B cell (primary cell): ENCODE data around the gene SESTD1.

Experiments used
- CTCF ChIP-seq: fragments of 200-600 bp; IDR thresholded peaks from one replicate; pipeline ENCODE4 v1.8.0; 2022; ENCODE audit warnings: antibody characterized with exemption, mild to moderate bottlenecking
- EZH2 ChIP-seq: IDR thresholded peaks from 2 replicates; pipeline ENCODE4 v1.6.1; 2012; ENCODE audit warnings: borderline replicate concordance, low read depth, mild to moderate bottlenecking, moderate library complexity, low read length; ENCODE audit not compliant: insufficient read depth, poor library complexity, severe bottlenecking

- TF ChIP-seq EZH2 (no peak), CTCF (no peak)
Observed at GRCh38 chr2:179057737-179058136, 206.9 kb downstream of the SESTD1 start.
